Kidney epithelial cell (primary cell): ENCODE data around the gene CDC7. TPM values are rescaled to one million over a fixed set of nuclear protein-coding genes. Genes with fewer than 3 reads are reported as not detected.

Source experiments
- DNase-seq: peaks from one replicate; pipeline ENCODE4 v3.0.0-alpha.2; 2010; ENCODE audit warnings: low read depth
- H3K27me3 ChIP-seq: 2 replicates; pipeline ENCODE4 v1.6.0; 2011; ENCODE audit warnings: low read length; ENCODE audit not compliant: control insufficient read depth, insufficient read depth
- H3K36me3 ChIP-seq: 2 replicates; pipeline ENCODE4 v1.5.1; 2011; ENCODE audit warnings: low read length; ENCODE audit not compliant: control insufficient read depth, insufficient read depth
- H3K4me3 ChIP-seq: 2 replicates; pipeline ENCODE4 v1.5.1; 2011; ENCODE audit warnings: low read depth, mild to moderate bottlenecking, control low read depth, low read length
- total RNA-seq: library from RNA; depleted of rRNA; stranded (reverse); fragments of >200 nt; gene quantifications from 2 replicates; pipeline ENCODE4 v1.2.3, GENCODE V29; 2015
- TF ChIP-seq, protein P1 (sequence below): IDR thresholded peaks from 2 replicates; pipeline ENCODE4 v1.5.1; 2011; ENCODE audit warnings: mild to moderate bottlenecking, moderate library complexity, low read length, control low read depth, inconsistent platforms; ENCODE audit not compliant: insufficient read depth, poor library complexity, severe bottlenecking

Gene CDC7
- total RNA-seq, 1 donor from 2014 or later = 5.7 TPM

DNA sequence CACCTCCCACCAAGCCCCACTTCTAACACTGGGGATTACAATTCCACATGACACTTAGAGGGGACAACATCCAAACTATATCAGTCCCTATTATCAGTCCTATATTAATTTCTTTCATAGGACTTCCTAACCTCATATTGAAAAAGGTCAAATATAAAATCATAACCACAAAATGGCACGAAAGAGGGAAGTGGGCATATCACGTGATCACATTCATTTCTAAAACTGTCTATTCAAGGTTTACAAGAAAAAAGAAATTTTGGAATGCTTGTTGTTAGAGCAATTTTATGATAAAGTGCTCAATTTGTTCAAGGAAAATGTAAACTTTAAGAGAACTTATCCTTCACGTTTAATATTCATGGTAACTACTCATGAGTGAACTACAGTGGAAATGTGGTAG, 13.2 kb upstream of the CDC7 start:
- no peak overlapping the region for H3K4me3 ChIP-seq
- H3K36me3 ChIP-seq = no peaks in the 10 kb centered on the region
- TF ChIP-seq, protein P1, sequence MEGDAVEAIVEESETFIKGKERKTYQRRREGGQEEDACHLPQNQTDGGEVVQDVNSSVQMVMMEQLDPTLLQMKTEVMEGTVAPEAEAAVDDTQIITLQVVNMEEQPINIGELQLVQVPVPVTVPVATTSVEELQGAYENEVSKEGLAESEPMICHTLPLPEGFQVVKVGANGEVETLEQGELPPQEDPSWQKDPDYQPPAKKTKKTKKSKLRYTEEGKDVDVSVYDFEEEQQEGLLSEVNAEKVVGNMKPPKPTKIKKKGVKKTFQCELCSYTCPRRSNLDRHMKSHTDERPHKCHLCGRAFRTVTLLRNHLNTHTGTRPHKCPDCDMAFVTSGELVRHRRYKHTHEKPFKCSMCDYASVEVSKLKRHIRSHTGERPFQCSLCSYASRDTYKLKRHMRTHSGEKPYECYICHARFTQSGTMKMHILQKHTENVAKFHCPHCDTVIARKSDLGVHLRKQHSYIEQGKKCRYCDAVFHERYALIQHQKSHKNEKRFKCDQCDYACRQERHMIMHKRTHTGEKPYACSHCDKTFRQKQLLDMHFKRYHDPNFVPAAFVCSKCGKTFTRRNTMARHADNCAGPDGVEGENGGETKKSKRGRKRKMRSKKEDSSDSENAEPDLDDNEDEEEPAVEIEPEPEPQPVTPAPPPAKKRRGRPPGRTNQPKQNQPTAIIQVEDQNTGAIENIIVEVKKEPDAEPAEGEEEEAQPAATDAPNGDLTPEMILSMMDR = no peak
- H3K27me3 ChIP-seq = no peaks in the 10 kb centered on the region
- no peak for DNase-seq

DNA sequence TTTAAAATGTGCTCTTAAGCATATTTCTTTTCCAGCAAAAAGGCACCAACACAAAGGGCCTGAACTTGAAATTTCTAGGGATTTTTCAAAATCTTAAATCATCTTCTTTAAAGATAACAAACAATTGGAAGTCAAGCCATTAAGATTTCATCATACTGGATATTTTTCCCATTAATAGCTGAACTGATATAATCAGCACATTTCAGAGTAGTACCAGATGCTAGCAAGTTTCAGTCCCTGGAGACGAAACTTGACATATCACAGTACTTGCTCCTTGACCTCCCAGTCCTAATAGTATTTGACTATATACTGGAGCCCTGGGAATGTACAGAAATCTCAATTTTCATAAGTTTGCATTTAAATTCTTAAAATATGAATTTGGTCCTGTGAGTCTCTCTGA, 10.2 kb upstream of the CDC7 start:
- DNase-seq = no peak
- Histone ChIP-seq H3K36me3 (no peaks in the 10 kb centered on the region), H3K27me3 (no peaks in the 10 kb centered on the region), H3K4me3 (no peak overlapping the region)
- TF ChIP-seq, protein P1 = no peak

DNA sequence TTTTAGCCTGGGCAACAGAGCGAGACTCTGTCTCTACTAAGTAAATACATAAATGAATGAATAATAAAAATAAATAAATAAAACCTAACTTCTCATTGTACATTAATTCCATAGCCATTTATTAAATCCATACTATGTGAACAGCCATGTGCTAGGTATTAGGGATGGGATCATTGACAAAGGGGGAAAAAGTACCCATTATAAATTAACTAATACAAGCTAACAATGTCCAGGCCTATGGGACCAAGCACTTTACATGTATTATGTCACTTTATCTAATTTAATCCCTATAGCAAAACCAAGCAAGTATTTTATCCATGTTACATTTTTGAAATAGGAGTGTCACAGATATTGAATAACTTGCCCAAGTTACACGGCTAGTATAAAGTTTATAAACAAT, 2.6 kb upstream of the CDC7 start:
- no peak for DNase-seq
- Histone ChIP-seq H3K27me3 (no peaks in the 10 kb centered on the region), H3K4me3 (no peak overlapping the region), H3K36me3 (no peaks in the 10 kb centered on the region)
- TF ChIP-seq, protein P1 = no peak

DNA sequence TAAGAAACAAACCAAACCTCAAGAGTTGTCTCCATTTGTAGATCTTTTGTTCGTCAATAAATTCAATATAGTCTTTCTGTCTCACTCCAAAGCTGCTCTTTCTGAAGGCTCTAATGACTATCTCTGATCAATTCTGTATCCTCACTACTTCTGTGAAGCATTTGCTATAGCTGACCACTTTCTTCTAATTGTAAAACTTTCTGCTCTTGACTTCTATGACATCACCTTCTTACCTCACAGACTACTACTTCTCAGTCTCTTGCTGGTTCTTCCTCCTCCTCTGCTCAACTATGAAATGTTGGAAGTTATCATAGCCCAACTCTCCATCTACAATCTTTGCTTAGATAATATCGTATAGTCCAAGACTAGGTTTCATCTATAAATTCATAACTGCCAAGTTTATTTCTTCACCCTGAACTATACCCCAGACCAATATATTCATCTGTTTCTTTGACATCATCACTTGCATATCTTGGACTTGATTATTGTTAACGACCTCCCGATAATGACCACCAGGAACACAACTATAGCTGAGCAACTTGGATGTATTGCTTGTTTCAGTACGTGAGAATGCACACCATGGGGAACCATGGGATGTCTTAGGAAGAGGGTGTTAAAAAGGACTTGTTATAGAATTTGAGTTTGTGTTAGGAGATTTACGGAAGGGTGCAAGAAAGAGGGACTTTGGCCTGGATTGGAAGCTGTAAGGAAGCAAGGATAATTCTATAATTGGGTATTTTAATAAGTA, 2.0 kb upstream of the CDC7 start:
- DNase-seq = no peak
- TF ChIP-seq, protein P1 = no peak

DNA sequence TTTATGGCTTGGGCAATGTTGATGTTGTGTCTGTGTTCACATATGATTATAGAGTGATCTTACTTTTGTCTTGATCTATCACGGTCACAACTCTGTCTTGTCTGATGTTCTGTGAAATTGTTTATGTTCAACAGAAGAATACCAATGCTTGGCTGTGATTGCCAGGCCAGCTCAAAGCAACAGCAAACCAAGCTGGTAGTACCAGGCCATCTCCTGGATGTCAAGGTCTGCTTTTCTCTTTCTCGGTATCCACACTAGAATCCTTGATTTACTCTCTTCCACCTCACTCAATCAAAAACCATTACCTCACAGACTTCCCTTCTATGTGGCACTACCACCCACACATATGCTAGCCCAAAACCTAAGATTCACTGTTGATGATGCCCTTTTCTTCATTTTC, 1.3 kb upstream of the CDC7 start:
- H3K27me3 ChIP-seq = no peaks in the 10 kb centered on the region
- no peak overlapping the region for H3K4me3 ChIP-seq
- DNase-seq = no peak
- TF ChIP-seq, protein P1 = no peak
- no peaks in the 10 kb centered on the region for H3K36me3 ChIP-seq

More for the DNA sequence above, 2.0 kb upstream of the CDC7 start:
- Histone ChIP-seq H3K36me3 (no peaks in the 10 kb centered on the region), H3K4me3 (no peak overlapping the region), H3K27me3 (no peaks in the 10 kb centered on the region)
